Lower leg skin (tissue), 4 donors: ENCODE results near the gene RAMP3. TPM values are rescaled to one million over a fixed set of nuclear protein-coding genes. Genes with fewer than 3 reads are reported as not detected.

Experiments used
- DNase-seq, 2 donors: peaks; one replicate each; pipeline ENCODE4 v3.0.0-alpha.2; 2019; ENCODE audit warnings: low spot score in 2 of 2
- H3K4me3 ChIP-seq: fragments of 200-600 bp; sonication (generic); 2 replicates; pipeline ENCODE4 v1.5.1; 2017; ENCODE audit warnings: mild to moderate bottlenecking, low read depth; ENCODE audit not compliant: poor library complexity, severe bottlenecking
- CTCF ChIP-seq, 3 donors: fragments of 450-650 bp; IDR thresholded peaks; one replicate each; pipeline ENCODE4 v1.5.1; 2016; ENCODE audit warnings: antibody characterized with exemption in 3 of 3, mild to moderate bottlenecking in 3 of 3, moderate library complexity in 2 of 3
- POLR2A ChIP-seq, 2 donors: fragments of 450-650 bp; IDR thresholded peaks; one replicate each; pipeline ENCODE4 v1.6.1; 2016 to 2017; ENCODE audit warnings: antibody characterized with exemption in 2 of 2, mild to moderate bottlenecking in 1 of 2, moderate library complexity in 1 of 2
- WGBS, 2 donors: methylation state at CpG; one replicate each; pipeline ENCODE4 v1.1.5; 2018; 5-methylcytosine and 5-hydroxymethylcytosine counted together
- intact Hi-C: fragments of 100-400 bp; cut with DNase I; formaldehyde crosslinking; loops from one replicate; pipeline ENCODE4 v1.15.0; 2023; ENCODE audit warnings: low total_unique reads
- total RNA-seq, 4 donors: library from RNA; depleted of rRNA; stranded (reverse); fragments of >200 nt; gene quantifications; one replicate each; pipeline ENCODE4 v1.1.0, GENCODE V29; 2016

RAMP3 gene
- total RNA-seq, 4 donors from 2014 or later = 23.8 to 71.6 (median 35.1) TPM

- intact Hi-C loops = no loop called here
- 52 to 53% methylated on average over 10 of the region's 10 CpGs for WGBS, 2 donors
- H3K4me3 ChIP-seq = no peak overlapping the region
- no peak for DNase-seq
- TF ChIP-seq CTCF (IDR thresholded peaks at IDR 0.05) (no peak), POLR2A (IDR thresholded peaks at IDR 0.05) (no peak)
These were observed 2.9 kb downstream of the RAMP3 start for GRCh38 chr7:45160417-45160881.

- TF ChIP-seq POLR2A (IDR thresholded peaks at IDR 0.05) (no peak), CTCF (IDR thresholded peaks at IDR 0.05) (no peak)
These were observed 3.5 kb downstream of the RAMP3 start for GRCh38 chr7:45161138-45161537.

GRCh38 chr7:45161842-45162241 is 4.3 kb downstream of the RAMP3 start:
- WGBS, 2 donors = 82 to 89% methylated on average over 8 to 9 of the region's 9 CpGs
- no peak for DNase-seq
- intact Hi-C loops = no loop called here
- TF ChIP-seq CTCF (IDR thresholded peaks at IDR 0.05) (no peak), POLR2A (IDR thresholded peaks at IDR 0.05) (no peak)
- no peak overlapping the region for H3K4me3 ChIP-seq

More at GRCh38 chr7:45161138-45161537, 3.5 kb downstream of the RAMP3 start:
- no peak for DNase-seq
- 70 to 80% methylated on average over 4 of the region's 4 CpGs for WGBS, 2 donors
- no peak overlapping the region for H3K4me3 ChIP-seq
- intact Hi-C loops = no loop called here

GRCh38 chr7:45162311-45162845 is 4.8 kb downstream of the RAMP3 start:
- H3K4me3 ChIP-seq = no peak overlapping the region
- DNase-seq = no peak
- no peak for TF ChIP-seq CTCF (IDR thresholded peaks at IDR 0.05)
- TF ChIP-seq POLR2A (IDR thresholded peaks at IDR 0.05) = no peak
- 60 to 77% methylated on average over 3 of the region's 3 CpGs for WGBS, 2 donors
- intact Hi-C loops = no loop called here

GRCh38 chr7:45162943-45163691 is 5.5 kb downstream of the RAMP3 start:
- intact Hi-C loops = no loop called here
- no peak for DNase-seq
- no peak overlapping the region for H3K4me3 ChIP-seq
- 75 to 82% methylated on average over 2 of the region's 2 CpGs for WGBS, 2 donors
- no peak for TF ChIP-seq CTCF (IDR thresholded peaks at IDR 0.05)
- TF ChIP-seq POLR2A (IDR thresholded peaks at IDR 0.05) = no peak
